GM19395 (cell line): ENCODE measurements around the gene ATXN1.
"Not testable (repeated sequence)": the region's sequence is repeated elsewhere in the genome, so short reads cannot be mapped to it uniquely, and the experiment has no call there.

ENCODE experiments used
- ATAC-seq: cut with Tn5 transposase; IDR thresholded peaks from one replicate; pipeline ENCODE4 v1.9.1; 2021; ENCODE audit warnings: mild to moderate bottlenecking, moderate library complexity; ENCODE audit not compliant: unreplicated experiment

ATXN1 gene

DNA sequence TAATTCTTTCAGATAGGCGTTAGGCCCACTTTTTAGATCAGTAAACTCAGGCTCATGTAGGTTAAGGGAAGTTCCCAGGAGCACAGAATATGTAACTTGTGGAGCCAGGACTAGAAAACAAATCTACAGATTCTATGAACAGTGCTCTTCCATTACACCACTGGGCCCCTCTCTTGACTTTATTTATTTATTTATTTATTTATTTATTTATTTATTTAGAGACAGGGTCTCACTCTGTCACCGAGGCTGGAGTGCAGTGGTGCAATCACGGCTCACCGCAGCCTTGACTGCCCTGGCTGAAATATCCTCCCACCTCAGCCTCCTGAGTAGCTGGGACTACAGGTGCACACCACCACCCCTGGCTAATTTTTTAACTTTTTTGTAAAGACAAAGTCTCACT is 382.9 kb downstream of the ATXN1 start:
- not testable (repeated sequence) for ATAC-seq

DNA sequence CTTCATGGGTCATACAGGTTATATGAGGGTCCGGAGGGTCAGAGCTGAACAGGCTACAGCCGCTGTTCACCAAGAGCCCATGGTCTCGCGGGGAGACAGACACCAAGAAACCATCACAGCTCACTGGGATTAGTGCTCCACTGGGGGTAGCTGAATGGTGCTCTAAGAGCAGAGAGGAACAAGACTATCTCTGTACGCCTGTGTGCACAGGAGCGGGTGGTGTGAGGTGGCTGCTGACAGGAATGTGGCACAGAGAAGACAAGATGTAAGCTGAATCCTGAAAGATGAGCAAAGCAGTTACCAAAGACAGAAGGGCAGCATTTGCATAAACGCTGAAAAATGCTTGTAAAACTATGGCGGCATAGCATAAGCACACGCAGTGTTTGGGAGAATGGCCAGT is 383.8 kb downstream of the ATXN1 start:
- no peak for ATAC-seq

DNA sequence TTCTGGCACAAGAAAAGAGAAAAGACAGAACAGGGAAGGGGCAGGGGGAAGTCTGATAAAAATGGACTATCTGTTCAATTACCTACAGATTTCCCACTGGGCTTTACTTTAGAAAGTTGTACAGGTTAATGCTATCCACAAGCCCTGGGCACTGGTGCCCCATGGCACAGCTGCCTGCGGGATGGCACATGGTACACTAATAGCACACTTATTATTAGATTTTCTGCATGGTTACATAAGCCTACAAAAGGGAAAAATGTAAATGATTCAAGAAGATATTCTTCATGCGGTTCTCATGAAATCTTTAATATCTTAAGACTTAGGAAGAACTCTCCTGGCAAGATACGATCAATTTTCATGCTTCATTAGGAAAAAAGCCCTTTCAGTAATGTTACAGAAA is 385.4 kb downstream of the ATXN1 start:
- ATAC-seq: no peak

DNA sequence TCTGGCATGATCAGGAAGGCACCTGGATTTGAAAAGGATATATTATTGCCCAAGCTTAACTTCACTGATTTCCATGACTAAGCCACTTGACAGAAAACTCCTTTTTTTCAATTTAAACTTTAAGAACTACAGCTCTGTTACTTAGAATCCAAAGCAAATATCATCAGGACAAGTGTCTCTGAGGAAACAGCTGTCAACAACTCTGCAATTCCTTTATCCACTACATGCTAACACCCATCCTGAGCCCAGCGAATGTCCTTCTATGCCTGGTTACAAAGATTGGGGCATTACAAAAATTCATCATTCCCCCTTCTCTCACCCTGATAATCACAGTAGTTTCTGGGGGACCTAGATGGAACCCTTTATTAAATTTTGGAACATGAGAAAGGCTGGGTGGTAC is 386.1 kb downstream of the ATXN1 start:
- no peak for ATAC-seq

DNA sequence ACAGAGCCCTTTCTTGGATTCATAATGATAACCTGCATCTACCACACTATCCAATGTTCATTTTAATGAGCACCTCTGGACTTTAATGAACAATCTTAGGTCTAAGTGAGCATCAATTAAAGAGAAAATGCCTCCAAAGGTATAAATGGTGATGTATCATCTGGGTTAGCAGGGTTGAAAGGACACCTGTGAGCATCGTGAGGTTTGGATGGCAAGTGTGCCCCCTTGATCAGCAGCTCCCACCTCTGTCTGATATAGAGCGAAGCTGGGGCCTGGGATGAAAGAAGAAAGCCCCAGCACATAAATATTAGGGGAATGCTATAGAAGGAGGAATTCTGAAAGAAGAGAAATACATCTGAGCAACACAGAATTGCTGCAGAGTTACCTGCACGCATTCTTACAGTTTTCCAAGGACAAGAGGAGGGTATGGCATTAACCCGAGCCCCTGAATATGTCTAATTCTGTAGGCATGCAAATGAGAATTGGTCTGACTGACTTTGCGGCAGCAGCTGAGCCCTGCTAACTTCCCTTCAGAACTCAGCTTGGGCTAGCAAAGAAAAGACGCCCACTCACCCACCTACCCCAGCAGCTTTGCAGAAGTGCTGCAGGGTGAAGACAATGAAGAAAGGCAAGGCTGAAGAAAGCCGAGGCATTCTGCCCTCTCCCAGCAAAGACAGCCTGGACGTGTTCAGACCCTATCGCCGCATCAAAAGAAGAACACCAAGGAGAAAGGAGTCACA is 386.6 kb downstream of the ATXN1 start:
- no peak for ATAC-seq

DNA sequence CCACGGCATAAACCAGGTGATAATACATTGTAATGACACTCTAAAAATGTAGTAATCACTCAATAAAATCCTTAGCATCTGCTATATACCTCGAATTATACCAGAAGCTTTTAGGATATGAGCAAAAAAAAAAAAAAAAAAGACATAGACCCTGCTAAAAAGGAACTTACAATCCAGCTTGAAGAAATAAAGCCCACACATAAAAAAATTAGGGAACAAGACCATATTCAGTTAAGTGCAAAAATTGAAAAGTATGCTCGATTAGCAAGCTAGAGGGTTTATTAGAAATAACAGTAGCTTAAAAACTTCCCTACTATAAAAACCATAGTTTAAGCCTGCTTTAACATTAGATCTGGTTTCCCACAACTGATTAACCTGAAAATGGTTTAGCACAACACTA is 387.2 kb downstream of the ATXN1 start:
- no peak for ATAC-seq

DNA sequence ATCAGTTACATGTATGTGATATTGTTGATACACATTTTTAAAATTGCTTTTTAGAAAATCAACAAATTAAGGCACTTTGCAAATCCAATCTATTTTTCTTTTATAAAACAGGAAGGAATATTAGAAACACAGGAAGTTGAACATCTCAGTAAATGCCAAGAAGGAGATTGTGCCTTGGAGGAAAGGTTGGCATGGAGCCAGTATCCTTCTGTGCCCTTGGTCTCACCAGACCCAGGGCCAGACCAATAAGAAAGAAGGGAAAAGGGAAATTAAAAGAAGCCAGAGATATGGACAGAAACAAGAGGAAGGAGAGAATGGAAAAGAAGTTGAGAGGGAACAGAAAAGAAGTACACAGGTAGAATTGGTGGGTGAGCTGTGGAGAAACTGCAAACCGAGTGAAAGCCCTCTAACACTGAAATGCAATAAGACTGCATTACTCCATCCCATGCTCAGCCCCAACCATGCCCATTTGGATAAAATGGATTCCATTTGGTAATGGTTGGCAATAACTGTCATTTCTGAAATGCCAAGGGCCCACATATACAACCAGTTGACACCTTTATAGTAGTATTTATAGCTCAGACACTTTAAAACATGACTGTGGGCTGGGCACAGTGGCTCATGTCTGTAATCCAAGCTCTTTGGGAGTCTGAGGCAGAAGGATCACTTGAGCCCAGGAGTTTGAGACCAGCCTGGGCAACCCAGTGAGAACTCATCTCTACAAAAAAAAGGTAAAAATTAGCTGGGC is 389.1 kb downstream of the ATXN1 start:
- ATAC-seq: no peak

DNA sequence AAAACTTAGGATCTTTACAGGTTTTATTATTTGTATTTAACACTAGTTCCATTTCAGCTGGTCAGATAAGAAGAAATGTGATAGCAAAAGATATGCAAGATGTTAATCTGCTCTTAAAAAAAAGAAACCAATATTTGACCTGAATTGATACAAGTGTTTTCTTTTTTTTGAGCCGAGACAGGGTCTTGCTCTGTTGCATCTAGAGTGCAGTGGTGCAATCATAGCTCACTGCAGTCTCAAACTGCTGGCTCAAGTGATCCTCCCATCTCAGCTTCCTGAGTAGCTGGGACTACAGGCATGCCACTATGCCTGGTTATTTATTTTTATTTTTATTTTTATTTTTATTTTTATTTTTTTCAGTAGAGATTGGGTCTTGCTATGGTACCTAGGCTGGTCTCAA is 389.9 kb downstream of the ATXN1 start:
- no peak for ATAC-seq

DNA sequence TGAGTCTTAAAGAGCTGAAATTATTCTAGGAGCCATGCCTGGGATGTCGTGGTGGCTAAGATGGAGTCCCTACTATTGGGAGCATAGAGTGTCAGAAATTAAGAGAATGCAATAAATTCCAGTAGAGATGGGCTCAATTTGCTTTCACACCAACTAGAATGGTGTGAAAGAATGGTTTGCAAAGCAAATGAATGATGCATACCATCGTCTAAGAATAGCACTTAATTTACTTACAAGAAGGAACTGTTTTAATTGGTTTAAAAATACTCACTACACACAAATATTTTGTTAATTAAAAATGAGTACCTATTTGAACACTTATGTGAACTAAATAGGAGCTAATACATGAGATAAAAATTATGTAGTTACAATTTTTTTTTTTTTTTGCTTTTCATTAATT is 390.3 kb downstream of the ATXN1 start:
- ATAC-seq: no peak

DNA sequence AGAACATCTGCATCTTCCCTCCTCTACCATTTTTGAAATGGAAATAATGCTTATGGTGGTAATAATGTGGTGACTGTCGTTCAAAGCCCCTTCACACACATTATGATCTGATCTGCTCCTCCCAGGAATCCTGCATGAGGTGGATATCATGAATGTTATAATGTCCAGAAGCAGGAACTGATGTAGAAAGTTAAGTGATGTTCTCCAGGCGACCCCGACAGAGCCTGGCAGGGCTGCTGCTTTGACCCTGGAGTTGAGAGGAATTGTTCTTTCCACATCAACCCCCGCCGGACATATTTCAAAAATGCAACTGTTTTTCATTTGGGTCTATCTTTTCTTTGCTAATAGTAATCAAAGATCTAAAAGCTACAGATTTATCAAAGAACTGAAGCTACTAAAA is 391.3 kb downstream of the ATXN1 start:
- ATAC-seq: no peak

DNA sequence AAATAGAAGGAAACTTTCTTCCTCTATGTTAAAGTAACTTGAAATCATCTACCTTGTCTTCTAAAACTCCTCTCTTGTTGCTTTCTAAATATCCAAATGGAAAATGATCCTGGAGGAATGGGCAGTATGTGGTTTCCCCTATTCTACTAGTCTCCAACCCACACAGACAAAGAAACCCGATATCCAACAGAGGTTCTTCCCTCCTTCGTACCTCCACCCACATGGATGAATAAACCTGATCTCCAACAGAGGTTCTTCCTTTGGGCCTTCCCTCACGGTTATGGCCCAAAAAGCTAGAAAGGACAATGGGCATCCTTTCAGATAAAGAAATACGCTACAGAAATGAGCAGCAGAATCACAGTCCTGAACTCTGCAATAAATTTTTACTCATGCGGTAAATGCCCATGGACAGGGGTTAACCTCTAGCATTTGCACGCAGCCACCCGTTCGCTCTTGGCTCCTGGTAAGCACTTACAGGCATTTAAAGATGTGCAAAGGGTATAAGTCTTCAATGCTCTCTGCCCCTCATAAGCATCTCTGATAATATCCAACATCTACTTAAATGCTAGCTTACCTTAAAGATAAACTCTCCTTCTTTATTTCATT is 392.0 kb downstream of the ATXN1 start:
- no peak for ATAC-seq

DNA sequence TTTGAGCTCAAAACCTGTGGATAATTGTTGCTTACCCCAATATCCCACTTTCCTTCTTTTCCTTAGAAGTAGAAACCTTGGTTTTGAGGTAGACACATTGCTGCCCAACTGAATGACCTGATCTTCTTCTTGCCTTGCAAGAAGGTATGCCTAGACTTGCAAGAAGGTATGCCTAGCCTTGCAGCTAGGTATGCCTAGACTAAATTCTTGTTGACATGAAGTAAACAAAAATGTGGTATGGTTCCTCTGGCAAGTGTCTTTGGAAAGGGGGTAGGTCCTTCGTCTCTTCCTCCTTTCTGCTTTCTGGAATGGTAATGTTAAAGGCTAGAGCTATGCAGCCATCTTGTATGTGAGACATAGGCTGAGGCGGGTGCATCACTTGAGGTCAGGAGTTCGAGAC is 393.7 kb downstream of the ATXN1 start:
- no peak for ATAC-seq

DNA sequence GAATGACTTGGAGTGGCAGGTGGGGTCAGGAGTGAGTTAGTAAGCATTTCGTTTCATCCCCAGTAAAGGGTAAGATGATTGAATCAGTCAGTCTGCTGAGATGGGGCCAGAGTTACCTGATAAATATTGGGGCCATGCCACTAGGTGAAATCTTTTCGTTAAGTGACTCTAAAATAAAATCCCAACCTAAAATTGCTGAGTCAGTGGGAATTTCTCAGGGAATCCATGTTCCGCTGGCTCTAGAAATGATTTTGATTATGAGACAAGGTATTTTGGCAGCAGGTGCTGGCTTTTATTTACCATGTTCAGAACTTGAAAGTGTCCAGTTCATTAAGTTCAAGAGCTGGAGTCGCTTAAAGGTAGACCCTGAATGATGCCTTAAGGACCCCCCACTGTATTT is 397.5 kb downstream of the ATXN1 start:
- no peak for ATAC-seq

DNA sequence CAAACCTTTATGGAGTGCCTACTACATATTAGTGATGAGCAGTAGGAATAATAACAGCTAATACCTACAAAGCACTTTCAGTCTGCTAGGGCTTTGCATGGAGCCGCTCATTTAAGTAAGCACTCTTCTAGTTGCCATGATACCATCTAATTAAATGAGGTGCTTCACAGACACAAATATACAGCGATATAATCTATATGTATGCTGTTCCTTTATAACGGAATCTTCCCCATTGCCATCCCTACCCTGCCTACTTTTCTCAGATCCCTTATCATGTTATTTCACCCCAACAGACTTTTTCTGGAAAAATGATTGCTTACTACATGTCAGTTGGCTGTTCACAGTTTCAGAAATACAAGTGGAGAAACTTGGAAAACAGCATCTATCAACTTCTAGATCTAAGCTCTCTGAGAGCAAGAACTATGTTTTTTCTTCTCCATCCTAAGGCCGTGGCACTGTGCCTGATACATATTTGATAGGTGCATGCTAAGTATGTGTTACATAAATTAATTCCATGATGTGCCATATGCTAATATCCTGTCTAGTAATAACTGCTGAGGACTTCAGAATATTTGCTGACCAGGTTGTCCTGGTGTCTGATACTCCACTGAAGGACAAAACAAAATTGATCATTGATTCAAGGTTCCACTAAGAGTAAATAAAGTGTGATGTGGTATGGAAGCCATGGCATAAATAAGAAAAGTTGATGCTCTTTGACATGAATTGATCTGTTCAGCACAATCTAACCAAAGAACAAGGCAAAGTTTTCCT is 398.3 kb downstream of the ATXN1 start:
- ATAC-seq: no peak

DNA sequence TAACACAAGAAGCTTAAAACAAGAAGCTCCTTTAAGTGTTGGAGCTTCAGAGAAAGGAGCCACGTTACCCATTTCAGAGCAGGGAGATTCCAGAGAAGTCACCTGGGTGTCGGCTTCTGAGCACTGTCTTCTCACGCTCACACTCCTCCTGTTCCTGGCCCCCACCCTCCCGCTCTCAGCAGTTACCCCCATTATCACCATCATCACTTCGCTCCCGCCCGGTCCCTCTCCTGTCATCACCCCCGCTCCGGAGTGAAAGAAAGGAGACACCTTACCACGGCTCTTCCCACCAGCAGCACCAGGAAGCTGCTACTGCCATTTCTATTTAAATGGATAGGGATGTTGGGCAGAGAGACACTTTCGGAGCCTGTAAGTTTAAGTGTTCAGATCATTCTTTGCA is 399.0 kb downstream of the ATXN1 start:
- no peak for ATAC-seq

DNA sequence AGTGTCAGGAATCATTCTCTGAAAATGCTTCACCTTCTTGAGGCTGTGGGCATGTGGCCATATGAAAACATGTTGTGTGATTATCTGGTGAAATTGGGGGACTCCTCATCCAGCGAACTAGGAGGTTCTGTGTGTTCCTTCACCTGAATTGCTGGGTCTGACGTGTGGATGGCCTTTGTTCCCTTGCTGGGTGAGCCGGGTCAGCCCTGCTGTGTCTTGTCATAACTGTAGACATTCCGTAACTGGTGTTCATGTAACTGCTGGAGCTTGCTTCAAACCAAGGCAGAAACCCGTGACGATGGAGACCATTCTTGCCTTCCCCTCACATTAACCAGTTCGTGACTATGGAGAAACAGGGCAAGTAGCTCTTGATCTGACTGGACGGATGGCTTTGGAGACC is 399.4 kb downstream of the ATXN1 start:
- ATAC-seq: no peak

DNA sequence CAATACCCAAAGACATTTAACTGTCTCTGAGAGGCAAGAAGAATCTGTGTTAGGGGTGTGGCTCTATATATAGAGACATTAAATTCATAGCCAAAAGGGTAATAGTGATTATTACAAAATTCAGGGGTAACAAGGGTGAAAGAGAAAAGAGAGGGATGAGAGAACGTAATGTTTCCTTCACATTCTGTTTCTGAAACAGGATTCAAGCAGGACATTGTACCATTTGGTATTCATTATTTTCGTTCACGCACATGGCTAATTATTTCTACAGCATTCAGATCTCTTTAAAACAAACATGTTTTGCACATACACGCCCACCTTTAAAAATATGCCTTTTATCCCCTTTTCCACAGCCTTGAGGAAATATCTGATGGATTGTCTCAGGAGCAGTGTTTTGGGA is 400.1 kb downstream of the ATXN1 start:
- no peak for ATAC-seq

DNA sequence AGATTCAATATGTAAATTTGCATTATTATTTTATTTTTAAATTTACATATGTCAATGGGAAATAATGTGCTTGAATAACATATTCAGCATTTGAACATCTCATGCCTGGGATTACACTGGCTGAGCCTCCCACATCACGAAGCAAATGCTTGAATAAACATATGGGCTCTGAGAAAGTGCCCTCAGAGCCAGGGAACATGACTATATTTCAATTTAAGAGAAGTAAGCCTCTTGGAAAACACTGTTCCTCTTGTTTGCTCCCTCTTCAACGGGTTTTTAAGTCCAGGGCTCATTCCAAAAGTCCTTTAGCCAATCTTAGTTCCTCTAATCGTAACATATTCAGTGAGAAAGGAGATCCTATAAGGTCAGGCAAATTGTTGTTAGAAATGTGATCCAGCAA is 400.9 kb downstream of the ATXN1 start:
- ATAC-seq: no peak

DNA sequence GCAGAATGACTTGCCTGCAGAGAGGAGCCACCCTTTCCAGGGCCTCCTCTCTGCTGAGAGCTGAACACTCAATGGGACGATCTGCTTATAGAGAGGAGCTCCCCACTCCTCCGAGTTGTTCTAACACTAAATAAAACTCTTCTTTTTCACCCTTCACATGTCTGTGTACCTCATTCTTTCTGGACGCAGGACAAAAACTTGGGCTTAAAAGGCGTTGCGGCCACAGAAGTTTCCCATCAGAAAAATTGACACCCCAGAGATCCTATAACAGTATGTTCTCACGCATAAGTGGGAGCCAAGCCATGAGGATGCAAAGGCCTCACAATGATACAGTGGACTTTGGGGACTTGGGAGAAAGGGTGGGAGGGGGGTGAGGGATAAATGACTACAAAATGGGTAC is 401.7 kb downstream of the ATXN1 start:
- no peak for ATAC-seq

DNA sequence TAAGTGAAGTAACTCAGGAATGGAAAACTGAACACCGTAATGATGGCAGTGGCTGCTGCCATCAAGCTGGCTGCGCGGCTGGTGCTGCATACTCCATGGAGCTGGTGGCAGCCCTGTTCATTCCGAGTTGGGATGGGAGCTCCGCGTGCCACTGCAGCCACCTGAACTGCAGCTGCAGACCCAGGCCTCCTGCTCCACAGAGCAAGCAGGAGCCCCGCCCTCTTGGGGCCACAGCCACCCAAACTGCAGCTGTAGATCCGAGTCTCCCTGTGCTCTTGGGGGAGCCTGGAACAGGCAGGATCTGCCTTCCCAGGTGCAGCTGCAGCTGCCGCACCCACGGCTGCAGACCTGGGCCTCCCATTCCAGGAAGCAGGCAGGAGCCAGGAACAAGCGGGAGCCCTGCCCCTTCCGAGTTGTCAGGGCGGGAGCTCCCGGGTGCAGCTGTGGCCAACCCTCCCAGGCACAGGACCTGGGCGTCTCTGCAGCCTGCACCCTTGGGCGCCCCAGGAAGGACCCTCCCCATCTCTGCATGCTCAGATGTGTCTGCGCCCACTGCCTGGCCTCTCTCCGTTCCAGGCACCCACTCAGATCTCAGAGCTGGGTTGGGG is 402.6 kb downstream of the ATXN1 start:
- no peak for ATAC-seq
